ENCODE measurements around the gene HS2ST1. TPM values are rescaled to one million over a fixed set of nuclear protein-coding genes. Genes with fewer than 3 reads are reported as not detected.
A peak's percentile ranks its signal among the peaks of the same experiment; 100 is the strongest.

HS2ST1 gene
- polyA plus RNA-seq, 12 donors, result 18.3 to 32.6 (median 23.4) TPM; not detected in 1

GRCh38 chr1:87108228-87108627, 193.8 kb downstream of the HS2ST1 start:
- DNase-seq, result no peak

- DNase-seq, result no peak
Measured at GRCh38 chr1:87108814-87109411, 194.5 kb downstream of the HS2ST1 start.

- DNase-seq, result no peak
Measured at GRCh38 chr1:87111659-87112371, 197.4 kb downstream of the HS2ST1 start.

DNA sequence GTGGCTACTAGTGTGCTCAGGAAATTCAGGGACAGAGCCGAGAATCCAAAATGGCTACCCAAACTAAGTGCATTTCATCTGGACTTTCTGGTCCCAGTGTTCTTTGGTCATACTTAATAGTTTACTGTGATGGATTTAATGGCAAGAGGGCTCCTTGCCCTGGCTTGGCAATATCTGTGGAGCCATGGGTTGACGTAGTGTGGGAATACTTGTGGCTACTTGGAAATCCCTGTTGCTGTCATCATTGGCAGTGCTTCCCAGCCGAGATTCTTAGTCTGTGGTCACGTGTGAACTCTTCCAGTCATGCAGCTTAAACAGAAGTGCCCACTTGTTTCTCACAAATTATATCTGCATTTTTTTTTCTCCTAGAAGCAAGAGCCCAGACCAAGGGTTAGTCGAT, 198.9 kb downstream of the HS2ST1 start:
- DNase-seq, result no peak

GRCh38 chr1:87115317-87115890, 201.0 kb downstream of the HS2ST1 start:
- DNase-seq, result no peak

DNA sequence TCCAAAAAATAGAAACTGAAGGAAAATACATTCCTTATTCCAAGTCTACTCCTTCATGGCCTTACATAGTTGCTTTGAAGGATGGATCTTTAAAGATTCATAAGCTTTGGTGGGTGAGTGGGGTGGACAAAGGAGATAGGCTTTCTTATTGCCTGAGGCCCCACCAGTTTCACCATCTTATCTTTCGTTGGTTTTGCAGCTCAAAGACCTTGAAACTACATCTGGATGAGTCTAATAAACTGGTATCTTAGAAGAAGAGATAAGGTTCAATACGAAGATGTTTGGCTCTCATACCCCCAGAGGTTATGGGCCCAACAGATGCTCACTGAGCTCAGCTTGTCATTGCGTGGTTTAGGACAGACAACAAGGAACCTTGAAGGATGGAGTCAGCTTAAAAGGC, 201.5 kb downstream of the HS2ST1 start:
- no peak for DNase-seq

DNA sequence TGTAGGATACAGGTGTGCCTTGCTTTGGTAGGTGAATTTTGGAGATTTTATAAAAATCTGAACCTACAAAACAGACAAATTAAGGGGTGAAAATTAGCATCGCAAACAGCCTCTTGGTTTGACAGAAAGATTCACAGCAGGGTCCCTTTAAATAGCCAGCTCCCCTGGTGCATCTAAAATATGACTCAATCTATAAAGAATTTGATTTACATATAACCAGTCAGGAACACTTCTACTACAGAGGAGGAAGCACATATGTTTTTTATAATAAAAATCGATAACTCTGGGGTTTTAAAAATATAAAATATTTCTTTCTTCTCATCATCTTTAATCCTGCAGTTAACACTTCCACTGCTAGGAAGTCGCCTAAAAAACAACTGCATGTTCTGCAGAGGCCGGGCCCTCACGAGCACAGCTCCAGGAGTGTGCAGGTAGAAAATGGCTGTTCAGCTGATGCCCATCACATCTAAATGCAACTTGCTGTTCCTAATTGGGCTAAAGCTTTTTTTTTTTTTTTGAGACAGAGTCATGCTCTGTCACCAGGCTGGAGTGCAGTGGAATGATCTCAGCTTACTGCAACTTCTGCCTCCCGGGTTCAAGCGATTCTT, 203.4 kb downstream of the HS2ST1 start:
- no peak for DNase-seq

GRCh38 chr1:87119541-87120140, 205.2 kb downstream of the HS2ST1 start:
- no peak for DNase-seq

GRCh38 chr1:87120779-87121178, 206.3 kb downstream of the HS2ST1 start:
- DNase-seq, result no peak

- DNase-seq, result no peak
Measured at GRCh38 chr1:87121711-87122163, 207.3 kb downstream of the HS2ST1 start.

- no peak for DNase-seq
Measured at GRCh38 chr1:87122243-87122642, 207.8 kb downstream of the HS2ST1 start.

GRCh38 chr1:87123610-87124009, 209.2 kb downstream of the HS2ST1 start:
- no peak for DNase-seq

DNA sequence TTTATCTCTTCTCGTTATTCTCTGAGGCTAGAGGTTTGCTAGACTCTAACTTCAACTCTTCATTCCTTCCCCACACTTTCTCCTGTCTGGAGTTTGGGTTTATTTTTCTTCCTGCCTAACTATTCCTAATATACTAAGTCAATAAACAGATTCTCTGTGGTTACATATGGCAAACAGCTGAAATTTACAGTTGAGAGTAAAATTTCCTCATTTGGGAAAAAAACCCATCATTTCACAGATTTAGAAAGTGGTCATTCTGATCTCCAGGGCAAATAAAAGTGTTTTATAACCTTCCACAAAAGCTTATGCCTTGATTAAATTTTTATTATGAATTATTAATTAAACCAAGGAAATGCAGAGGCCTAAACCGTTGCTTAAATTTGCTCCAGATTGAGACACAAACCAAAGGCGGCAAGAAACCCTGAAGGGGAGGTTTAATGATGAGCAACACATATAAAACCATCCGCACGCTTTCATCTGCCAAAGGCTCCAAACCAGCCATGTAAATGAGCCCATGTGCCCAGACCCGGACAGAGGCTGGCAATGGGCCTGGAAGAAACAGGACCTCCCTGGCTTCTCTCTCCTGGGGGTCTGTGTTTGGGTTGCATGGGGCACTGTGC, 212.6 kb downstream of the HS2ST1 start:
- DNase-seq, result no peak

GRCh38 chr1:87127581-87127980, 213.1 kb downstream of the HS2ST1 start:
- DNase-seq, result no peak

GRCh38 chr1:87129038-87129437, 214.6 kb downstream of the HS2ST1 start:
- DNase-seq, result no peak

- DNase-seq, result peak; percentile 49
Measured at GRCh38 chr1:87129606-87130005, 215.2 kb downstream of the HS2ST1 start.

- DNase-seq, result no peak
Measured at GRCh38 chr1:87130438-87130837, 216.0 kb downstream of the HS2ST1 start.

DNA sequence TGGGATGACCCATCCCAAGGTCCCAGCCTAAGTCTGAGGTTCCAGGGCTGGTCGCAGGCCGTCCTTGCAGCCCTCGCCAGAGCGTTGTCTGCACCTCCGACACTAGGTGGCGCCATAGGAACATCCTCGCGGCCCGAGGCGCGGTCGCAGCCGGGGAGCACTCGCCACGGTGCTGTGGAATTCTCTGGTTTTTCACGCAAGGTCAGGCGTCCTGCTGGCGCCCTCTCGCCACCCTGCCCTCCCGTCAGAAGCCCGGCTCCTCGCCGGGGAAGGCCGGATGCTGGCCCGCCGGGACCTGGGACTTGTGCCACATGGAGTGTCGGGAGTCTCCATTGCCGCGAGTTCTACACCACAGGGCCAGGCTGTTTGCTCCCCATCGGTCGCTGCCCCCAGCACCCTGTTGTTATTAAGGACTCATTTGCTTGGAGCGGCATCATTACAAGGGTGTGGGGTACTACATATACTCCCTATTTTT, 217.4 kb downstream of the HS2ST1 start:
- DNase-seq, result peak; percentile 94

DNA sequence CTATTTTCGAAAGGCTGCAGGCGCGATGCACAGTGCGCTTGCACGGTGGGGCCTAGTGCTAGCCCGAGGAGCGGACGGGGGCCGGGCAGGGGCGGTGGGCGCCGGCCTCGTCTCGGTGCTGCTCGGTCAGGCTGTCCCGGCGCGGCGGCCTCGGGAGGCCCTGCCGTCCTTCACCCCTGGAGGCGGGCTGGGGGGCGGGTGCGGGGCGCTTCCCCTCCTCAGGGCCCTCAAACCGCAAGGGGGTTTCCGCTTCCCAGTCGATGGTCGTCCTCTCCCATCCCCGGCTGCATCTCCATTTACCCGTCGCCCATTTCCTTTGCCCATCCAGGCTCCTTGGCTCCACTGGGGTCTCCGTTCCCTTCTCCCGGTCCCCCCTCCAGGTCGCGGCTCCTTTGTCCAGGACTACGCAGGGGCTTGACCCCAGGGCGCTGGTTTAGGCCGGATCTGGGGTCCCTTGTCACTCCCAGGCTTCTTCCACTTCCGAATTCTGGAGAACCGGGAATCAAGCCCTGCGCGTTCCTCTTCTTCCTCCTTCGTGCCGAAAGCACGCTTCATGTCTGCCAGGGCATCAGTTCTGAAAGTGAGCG, 217.9 kb downstream of the HS2ST1 start:
- DNase-seq, result no peak

- no peak for DNase-seq
Measured at GRCh38 chr1:87134061-87134460, 219.6 kb downstream of the HS2ST1 start.

DNA sequence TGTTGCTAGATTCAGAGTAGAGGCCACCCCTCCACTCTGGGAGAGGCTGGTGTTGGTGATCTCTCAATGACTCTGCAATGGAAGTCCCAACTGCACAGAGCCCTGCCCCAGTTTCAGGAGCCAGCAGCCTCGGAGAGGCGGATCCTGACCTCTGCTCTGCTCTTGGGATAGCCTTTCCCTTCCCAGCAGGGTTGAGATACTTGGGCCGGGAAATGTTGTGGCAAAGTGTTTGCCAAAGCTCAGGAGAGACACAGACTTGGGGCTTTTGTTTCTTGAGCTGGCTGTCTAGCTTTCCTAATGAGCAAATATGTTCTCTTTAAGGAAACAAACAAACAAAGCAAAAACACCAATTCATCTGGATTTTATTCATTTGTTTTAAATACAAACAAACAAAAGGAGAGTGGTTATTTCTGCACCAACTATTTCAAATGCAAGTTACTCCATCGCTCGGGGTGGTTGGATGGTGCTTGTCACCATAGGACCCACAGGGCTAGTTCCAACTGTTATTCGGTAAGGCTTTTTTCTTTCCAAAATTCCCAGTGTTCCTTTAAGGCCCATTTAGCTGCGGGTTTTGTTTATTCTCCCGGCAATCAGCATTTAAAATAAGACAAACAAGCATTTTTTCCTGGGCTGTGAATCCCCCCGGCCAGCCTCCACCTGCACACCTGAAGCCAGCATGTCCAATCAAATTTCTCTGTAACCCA, 220.3 kb downstream of the HS2ST1 start:
- DNase-seq, result no peak

Measured in muscle of arm (tissue), 12 donors.